ENCODE data around the gene FBLN1.

The FBLN1 gene

DNA sequence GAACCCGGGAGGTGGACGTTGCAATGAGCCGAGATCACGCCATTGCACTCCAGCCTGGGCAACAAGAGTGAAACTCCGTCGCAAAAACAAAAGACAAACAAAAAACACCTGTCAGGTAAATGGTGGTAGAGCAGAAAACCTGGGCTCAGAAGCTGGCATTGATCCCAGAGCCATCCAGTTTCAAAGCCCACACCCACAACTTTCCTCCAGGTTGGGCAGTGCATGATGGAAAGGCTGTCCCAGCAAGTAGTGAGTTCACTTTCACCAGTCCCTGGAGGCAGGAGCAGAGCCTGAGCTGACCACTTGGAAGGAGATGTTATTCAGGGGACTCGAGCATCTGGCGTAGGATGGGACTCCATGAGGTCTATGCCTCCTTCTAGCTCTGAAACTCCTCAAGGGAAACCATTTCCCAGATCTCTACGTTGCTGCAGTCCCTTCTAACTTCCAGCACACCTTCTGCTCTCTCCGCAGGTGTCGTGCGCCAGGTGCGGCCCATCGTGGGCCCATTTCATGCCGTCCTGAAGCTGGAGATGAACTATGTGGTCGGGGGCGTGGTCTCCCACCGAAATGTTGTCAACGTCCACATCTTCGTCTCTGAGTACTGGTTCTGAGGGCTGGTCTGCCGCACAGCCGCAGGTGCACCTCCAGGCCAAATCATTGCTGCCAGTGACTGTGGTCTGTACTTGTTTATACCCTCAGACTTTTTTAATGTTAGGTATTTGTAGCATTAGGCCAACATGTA lies 97.3 kb downstream of the FBLN1 start:
- H3K27ac ChIP-seq (ENCODE audit: low read length) = no peak overlapping the region
- no peak overlapping the region for H3K9ac ChIP-seq (ENCODE audit: low read length)
- no peaks in the 10 kb centered on the region for H3K9me3 ChIP-seq (ENCODE audit: insufficient read depth, low read length)
- no peaks in the 10 kb centered on the region for H3K36me3 ChIP-seq (replicated peaks; ENCODE audit: low read depth, low read length)
- no peak overlapping the region for H2AFZ ChIP-seq (ENCODE audit: low read depth, low read length)
- H4K20me1 ChIP-seq (ENCODE audit: insufficient read depth, low read length) = no peaks in the 10 kb centered on the region
- TF ChIP-seq, protein P1, sequence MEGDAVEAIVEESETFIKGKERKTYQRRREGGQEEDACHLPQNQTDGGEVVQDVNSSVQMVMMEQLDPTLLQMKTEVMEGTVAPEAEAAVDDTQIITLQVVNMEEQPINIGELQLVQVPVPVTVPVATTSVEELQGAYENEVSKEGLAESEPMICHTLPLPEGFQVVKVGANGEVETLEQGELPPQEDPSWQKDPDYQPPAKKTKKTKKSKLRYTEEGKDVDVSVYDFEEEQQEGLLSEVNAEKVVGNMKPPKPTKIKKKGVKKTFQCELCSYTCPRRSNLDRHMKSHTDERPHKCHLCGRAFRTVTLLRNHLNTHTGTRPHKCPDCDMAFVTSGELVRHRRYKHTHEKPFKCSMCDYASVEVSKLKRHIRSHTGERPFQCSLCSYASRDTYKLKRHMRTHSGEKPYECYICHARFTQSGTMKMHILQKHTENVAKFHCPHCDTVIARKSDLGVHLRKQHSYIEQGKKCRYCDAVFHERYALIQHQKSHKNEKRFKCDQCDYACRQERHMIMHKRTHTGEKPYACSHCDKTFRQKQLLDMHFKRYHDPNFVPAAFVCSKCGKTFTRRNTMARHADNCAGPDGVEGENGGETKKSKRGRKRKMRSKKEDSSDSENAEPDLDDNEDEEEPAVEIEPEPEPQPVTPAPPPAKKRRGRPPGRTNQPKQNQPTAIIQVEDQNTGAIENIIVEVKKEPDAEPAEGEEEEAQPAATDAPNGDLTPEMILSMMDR (IDR thresholded peaks at IDR 0.05; ENCODE audit: low read depth, low read length) = no peak
- no peak overlapping the region for H3K4me3 ChIP-seq (ENCODE audit: low read length)
- no peak overlapping the region for H3K4me2 ChIP-seq (ENCODE audit: low read length)
- no peaks in the 10 kb centered on the region for H3K79me2 ChIP-seq (ENCODE audit: low read length)
- no peaks in the 10 kb centered on the region for H3K4me1 ChIP-seq (ENCODE audit: low read length)
- peaks cover 26% of the 10 kb centered on the region; the same call in 1 of the 2 replicates for H3K27me3 ChIP-seq (ENCODE audit: low read depth, low read length)

DNA sequence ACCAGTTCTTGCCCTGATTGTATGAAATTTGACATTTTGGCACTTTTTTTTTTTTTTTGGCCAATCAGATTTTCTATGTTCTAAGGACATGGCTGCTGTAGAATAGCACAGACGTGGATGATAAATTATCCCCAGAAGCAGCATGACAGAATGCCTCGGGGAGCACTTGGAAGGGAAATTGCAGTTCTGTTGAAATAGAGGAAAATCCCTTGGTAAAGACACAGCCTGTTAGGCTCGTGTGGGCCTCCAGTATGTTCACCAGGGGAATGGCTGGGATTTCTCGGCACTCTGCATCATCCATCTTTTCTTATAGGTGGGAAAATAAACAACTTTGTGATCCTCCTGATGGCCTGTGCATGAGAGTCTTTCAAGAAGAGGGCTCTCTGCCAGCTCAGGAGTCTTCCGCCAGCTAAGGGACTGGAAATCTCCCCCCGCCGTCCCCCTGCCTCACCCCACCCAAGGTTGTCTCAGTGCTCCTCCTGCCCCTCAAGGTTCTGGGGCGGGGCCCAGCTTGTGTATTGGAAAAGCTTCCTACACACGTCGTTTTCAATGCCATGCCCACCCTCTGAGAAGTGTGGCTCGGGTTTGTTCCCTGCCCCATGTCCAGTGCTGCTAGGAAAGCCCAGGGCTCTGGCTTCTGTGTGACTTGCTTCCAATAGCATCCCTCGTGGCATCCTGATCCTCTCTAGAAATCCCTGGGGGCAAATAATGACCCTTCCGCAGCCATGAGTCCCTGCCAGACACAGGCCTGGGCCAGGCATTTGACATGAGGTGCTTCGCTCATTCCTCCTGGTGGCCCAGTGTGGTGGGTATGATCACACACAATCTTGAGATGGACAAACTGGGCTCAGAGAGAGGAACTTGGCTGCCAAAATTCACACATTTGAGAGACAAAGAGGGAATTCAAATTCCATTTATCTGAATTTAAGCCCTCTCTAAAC lies 98.4 kb downstream of the FBLN1 start:
- Histone ChIP-seq H3K79me2 (ENCODE audit: low read length) (no peaks in the 10 kb centered on the region), H3K9ac (ENCODE audit: low read length) (no peak overlapping the region), H3K9me3 (ENCODE audit: insufficient read depth, low read length) (no peaks in the 10 kb centered on the region), H3K27ac (ENCODE audit: low read length) (no peak overlapping the region), H4K20me1 (ENCODE audit: insufficient read depth, low read length) (no peaks in the 10 kb centered on the region), H3K4me2 (ENCODE audit: low read length) (no peak overlapping the region), H3K36me3 (replicated peaks; ENCODE audit: low read depth, low read length) (no peaks in the 10 kb centered on the region), H2AFZ (ENCODE audit: low read depth, low read length) (no peak overlapping the region), H3K4me3 (ENCODE audit: low read length) (no peak overlapping the region), H3K4me1 (ENCODE audit: low read length) (no peaks in the 10 kb centered on the region), H3K27me3 (ENCODE audit: low read depth, low read length) (peaks cover 26% of the 10 kb centered on the region; the same call in 1 of the 2 replicates)
- TF ChIP-seq, protein P1 (IDR thresholded peaks at IDR 0.05; ENCODE audit: low read depth, low read length) = no peak
- no peak for TF ChIP-seq EZH2phosphoT487 (IDR thresholded peaks at IDR 0.05; ENCODE audit: low read depth)

DNA sequence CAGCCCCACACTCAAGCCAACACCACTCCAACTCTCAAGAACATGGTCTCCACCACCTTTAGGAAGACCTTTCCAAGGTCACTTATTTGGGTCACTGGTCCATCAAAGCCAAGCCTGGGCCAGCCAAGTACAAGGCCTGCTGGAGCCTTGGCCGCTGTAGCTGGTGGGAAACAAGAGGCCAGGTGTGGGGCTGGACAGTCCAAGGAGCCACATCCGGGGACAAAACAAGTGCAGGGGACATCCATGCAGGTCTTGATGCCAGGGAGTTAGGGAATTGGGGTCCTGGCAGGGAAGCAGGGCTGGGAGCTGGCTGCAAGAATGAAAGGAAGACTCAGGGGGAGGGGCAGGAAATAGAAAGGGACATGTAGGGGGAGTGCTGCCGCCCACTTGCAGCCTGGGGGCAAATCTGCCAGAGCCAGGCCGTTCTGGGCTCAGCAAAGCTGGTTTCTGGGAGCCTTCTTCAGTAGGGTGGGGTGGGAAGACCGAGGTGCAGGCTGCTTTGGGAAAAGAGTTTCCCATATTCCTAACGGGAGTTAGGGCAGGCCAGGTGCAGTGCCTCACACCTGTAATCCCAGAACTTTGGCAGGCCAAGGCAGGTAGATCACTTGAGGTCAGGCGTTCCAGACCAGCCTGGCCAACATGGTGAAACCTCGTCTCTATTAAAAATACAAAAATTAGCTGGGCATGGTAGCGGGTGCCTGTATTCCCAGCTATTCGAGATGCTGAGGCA lies 99.5 kb downstream of the FBLN1 start:
- H3K27ac ChIP-seq (ENCODE audit: low read length) = no peak overlapping the region
- no peak for TF ChIP-seq EZH2phosphoT487 (IDR thresholded peaks at IDR 0.05; ENCODE audit: low read depth)
- TF ChIP-seq, protein P1 (IDR thresholded peaks at IDR 0.05; ENCODE audit: low read depth, low read length) = no peak
- H3K4me2 ChIP-seq (ENCODE audit: low read length) = no peak overlapping the region
- H4K20me1 ChIP-seq (ENCODE audit: insufficient read depth, low read length) = no peaks in the 10 kb centered on the region
- H2AFZ ChIP-seq (ENCODE audit: low read depth, low read length) = no peak overlapping the region
- no peaks in the 10 kb centered on the region for H3K4me1 ChIP-seq (ENCODE audit: low read length)
- no peaks in the 10 kb centered on the region for H3K36me3 ChIP-seq (replicated peaks; ENCODE audit: low read depth, low read length)
- H3K9me3 ChIP-seq (ENCODE audit: insufficient read depth, low read length) = no peaks in the 10 kb centered on the region
- H3K9ac ChIP-seq (ENCODE audit: low read length) = no peak overlapping the region
- no peaks in the 10 kb centered on the region for H3K79me2 ChIP-seq (ENCODE audit: low read length)
- H3K4me3 ChIP-seq (ENCODE audit: low read length) = no peak overlapping the region
- H3K27me3 ChIP-seq (ENCODE audit: low read depth, low read length) = peaks cover 26% of the 10 kb centered on the region; the same call in 1 of the 2 replicates
